Heart right ventricle (tissue), 16 donors: ENCODE measurements around the gene MUC3A. TPM values are rescaled to one million over a fixed set of nuclear protein-coding genes. Genes with fewer than 3 reads are reported as not detected.
"Not testable (repeated sequence)": the region's sequence is repeated elsewhere in the genome, so short reads cannot be mapped to it uniquely, and the experiment has no call there.

Experiments
- ATAC-seq, 8 donors: fragments of 200-7000 bp; cut with Tn5 transposase; one replicate each; pipeline ENCODE4 v1.9.1; 2020; ENCODE audit warnings: mild to moderate bottlenecking in 8 of 8, moderate library complexity in 8 of 8, moderate number of reproducible peaks in 1 of 8
- DNase-seq, 2 donors: peaks; one replicate each; pipeline ENCODE4 v3.0.0-alpha.2; 2020
- H3K27ac ChIP-seq, 10 donors: fragments of 200-600 bp; sonication (generic) in 2 of 10; one replicate each; pipeline versions ENCODE4 v1.5.0 to v1.8.0; 2020 to 2022; ENCODE audit warnings: mild to moderate bottlenecking in 3 of 10
- H3K27me3 ChIP-seq, 7 donors: fragments of 200-600 bp; one replicate each; pipeline ENCODE4 v1.8.0; 2021 to 2022; ENCODE audit warnings: mild to moderate bottlenecking in 2 of 7
- H3K36me3 ChIP-seq, 9 donors: fragments of 200-600 bp; sonication (generic) in 1 of 9; one replicate each; pipeline versions ENCODE4 v1.5.0 to v1.8.0; 2020 to 2022; ENCODE audit warnings: mild to moderate bottlenecking in 2 of 9
- H3K4me1 ChIP-seq, 9 donors: fragments of 200-600 bp; sonication (generic) in 1 of 9; one replicate each; pipeline versions ENCODE4 v1.5.0 to v1.8.0; 2020 to 2022; ENCODE audit warnings: mild to moderate bottlenecking in 4 of 9
- H3K4me3 ChIP-seq, 10 donors: fragments of 200-600 bp; sonication (generic) in 2 of 10; one replicate each; pipeline versions ENCODE4 v1.5.0 to v1.8.0; 2020 to 2022; ENCODE audit warnings: mild to moderate bottlenecking in 7 of 10, moderate library complexity in 2 of 10
- H3K9me3 ChIP-seq, 11 donors: fragments of 200-600 bp in 10 of 11; sonication (generic) in 2 of 11; one replicate each; pipeline versions ENCODE4 v1.5.0 to v1.8.0; 2013 to 2022; ENCODE audit warnings: mild to moderate bottlenecking in 2 of 11, control low read depth in 1 of 11, moderate library complexity in 1 of 11
- WGBS, 2 donors: extraction: QIAGEN DNeasy Blood & Tissue Kit; methylation state at CpG; one replicate each; pipeline ENCODE4 v1.1.7; 2013; ENCODE audit warnings: inconsistent platforms in 1 of 2; 5-methylcytosine and 5-hydroxymethylcytosine counted together
- intact Hi-C, 10 donors: fragments of 100-400 bp; cut with DNase I; formaldehyde crosslinking; loops; one replicate each; pipeline versions ENCODE4 v1.11.1 to v1.14.2; 2022
- polyA plus RNA-seq, 2 donors: library from polyadenylated mRNA; stranded (reverse); fragments of 200-250 nt; gene quantifications; one replicate each; pipeline ENCODE4 v1.2.3, GENCODE V29; 2013
- total RNA-seq, 10 donors: library from RNA; stranded (reverse); fragmentation: NEBNext Ultra II Directional in 3 of 10; extraction: Animal tissue kit (Norgen Biotek cat#: 25700) in 3 of 10; gene quantifications; one replicate each; pipeline versions ENCODE4 v1.2.1 to v1.2.4, GENCODE V29; 2021 to 2023
- TF ChIP-seq, protein P1 (sequence below), 9 donors: fragments of 200-600 bp; sonication (generic) in 2 of 9; IDR thresholded peaks; one replicate each; pipeline versions ENCODE4 v1.5.0 to v1.8.0; 2021 to 2022; ENCODE audit warnings: antibody characterized with exemption in 9 of 9, mild to moderate bottlenecking in 5 of 9, moderate library complexity in 1 of 9
- donor health status: Arrhythmogenic right ventricular cardiomyopathy.
- donor health status: ischemic (EF 13 %, LVEDD 7.1; RV severe dilation, severe dysfunction).
- donor health status: healthy with polysubstance abuse.
- donor health status: DM: no; HTN: yes; CAD: no.
- donor health status: DM: no; HTN: no; CAD: no.
- donor health status: ischemic (EF 25% LVEDD 6.9; RV normal size, moderate dysfunction).
- donor health status: ischemic (EF 25% LVEDD 5.7; RV mildly dilated, moderate dysfunction).
- donor health status: healthy.
- donor health status: DM: yes; HTN: yes; CAD: no.
- donor health status: Ischemic cardiomyopathy.
- donor health status: ischemic (EF 35%, LVEDD 5.7; RV mildly dilated, moderate dysfunction).
- donor health status: nonischemic (EF 11% LVEDD 7.7; RV severe dilation, severe dysfunction).
- donor health status: DM: yes; HTN: yes; CAD: no.
- donor health status: PGD.
- donor health status: ischemic (EF 29% LVEDD 5.4; RV normal size, mild dysfunction).
- donor health status: nonischemic (EF 23%, LVEDD 6.1; RV moderate dilation, normal function).

The MUC3A gene
- total and polyA plus RNA-seq, 12 donors = 0.23 to 3.5 (median 0.75) TPM

DNA sequence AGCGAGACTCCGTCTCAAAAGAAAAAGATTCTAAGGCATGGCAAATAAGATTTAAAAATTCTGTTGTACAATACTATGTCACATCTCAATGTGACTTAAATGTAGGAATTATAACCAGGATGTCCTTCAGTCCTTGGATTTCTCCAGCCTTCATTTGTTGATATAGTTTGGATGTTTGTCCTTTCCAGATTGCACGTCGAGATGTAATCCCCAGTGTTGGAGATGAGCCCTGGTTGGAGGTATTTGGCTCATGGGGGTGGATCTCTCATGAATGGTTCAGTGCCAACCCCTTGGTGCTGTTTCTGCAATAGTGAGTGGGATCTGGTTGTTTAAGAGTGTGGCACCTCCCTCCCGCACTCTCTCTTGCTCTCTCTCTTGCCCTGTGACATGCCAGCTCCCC lies 40.8 kb upstream of the MUC3A start:
- Histone ChIP-seq H3K4me3 (no peak overlapping the region), H3K27me3 (peaks cover 0 to 10% (median 3%) of the 10 kb centered on the region in 7 donors), H3K9me3 (peaks cover 0 to 10% (median 0%) of the 10 kb centered on the region in 11 donors), H3K4me1 (no peaks in the 10 kb centered on the region), H3K27ac (no peak overlapping the region), H3K36me3 (no peaks in the 10 kb centered on the region)
- 92 to 93% methylated on average over 5 of the region's 5 CpGs for WGBS, 2 donors
- DNase-seq (no peak), ATAC-seq (no peak)
- intact Hi-C loops = loop anchor here in 1 of 10 donors (10.0 kb wide), 1 partner anchor 1364 kb away; no protein-coding TSS in a partner anchor
- TF ChIP-seq, protein P1, sequence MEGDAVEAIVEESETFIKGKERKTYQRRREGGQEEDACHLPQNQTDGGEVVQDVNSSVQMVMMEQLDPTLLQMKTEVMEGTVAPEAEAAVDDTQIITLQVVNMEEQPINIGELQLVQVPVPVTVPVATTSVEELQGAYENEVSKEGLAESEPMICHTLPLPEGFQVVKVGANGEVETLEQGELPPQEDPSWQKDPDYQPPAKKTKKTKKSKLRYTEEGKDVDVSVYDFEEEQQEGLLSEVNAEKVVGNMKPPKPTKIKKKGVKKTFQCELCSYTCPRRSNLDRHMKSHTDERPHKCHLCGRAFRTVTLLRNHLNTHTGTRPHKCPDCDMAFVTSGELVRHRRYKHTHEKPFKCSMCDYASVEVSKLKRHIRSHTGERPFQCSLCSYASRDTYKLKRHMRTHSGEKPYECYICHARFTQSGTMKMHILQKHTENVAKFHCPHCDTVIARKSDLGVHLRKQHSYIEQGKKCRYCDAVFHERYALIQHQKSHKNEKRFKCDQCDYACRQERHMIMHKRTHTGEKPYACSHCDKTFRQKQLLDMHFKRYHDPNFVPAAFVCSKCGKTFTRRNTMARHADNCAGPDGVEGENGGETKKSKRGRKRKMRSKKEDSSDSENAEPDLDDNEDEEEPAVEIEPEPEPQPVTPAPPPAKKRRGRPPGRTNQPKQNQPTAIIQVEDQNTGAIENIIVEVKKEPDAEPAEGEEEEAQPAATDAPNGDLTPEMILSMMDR (IDR thresholded peaks at IDR 0.05) = no peak

DNA sequence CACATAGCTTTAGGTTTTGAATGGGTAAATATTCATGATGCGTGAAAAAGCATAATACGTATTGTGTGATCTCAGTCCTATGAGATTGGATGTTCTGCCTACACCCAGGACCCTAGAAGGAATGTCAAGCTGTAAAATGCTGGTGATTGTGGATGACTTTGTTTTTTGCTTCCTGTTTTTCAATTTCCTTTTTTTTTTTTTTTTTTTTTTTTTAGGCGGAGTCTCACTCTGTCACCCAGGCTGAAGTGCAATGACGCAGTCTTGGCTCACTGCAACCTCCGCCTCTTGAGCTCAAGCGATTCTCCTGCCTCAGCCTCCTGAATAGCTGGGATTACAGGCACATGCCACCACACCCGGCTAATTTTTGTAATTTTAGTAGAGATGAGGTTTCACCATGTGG lies 38.9 kb upstream of the MUC3A start:
- H3K27me3 ChIP-seq, intact Hi-C loops, DNase-seq, H3K36me3 ChIP-seq, ATAC-seq, H3K4me1 ChIP-seq, H3K4me3 ChIP-seq: not testable (repeated sequence)
- 66 to 76% methylated on average over 7 of the region's 7 CpGs for WGBS, 2 donors
- peaks cover 0 to 10% (median 0%) of the 10 kb centered on the region in 11 donors for H3K9me3 ChIP-seq
- peak overlapping the region in 1 of 10 donors; percentile 36 for H3K27ac ChIP-seq

DNA sequence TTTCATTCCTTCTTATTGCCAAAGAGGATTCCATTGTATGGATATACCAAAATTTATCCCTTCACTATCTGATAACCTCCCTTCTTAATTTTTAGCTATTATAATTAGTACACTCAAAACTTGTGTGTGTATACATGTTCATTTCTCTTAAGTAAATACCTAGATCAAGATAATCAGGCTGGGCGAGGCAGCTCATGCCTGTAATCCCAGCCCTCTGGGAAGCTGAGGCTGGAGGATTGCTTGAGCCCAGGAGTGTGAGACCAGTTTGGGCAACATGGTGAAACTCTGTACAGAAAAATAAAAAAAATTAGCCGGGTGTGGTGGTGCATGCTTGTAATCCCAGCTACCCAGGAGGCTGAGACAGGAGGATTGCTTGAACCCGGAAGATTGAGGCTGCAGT lies 37.9 kb upstream of the MUC3A start:
- TF ChIP-seq, protein P1 (IDR thresholded peaks at IDR 0.05) = no peak
- Histone ChIP-seq H3K27me3 (peaks cover 0 to 13% (median 6%) of the 10 kb centered on the region in 7 donors), H3K4me3 (no peak overlapping the region), H3K9me3 (peaks cover 0 to 6% (median 0%) of the 10 kb centered on the region in 11 donors), H3K27ac (no peak overlapping the region), H3K36me3 (no peaks in the 10 kb centered on the region), H3K4me1 (peaks cover 0 to 6% (median 0%) of the 10 kb centered on the region in 9 donors)
- ATAC-seq (no peak), DNase-seq (no peak)
- 86 to 87% methylated on average over 3 of the region's 3 CpGs for whole genome bisulfite sequencing, 2 donors
- intact Hi-C loops = no loop called here

DNA sequence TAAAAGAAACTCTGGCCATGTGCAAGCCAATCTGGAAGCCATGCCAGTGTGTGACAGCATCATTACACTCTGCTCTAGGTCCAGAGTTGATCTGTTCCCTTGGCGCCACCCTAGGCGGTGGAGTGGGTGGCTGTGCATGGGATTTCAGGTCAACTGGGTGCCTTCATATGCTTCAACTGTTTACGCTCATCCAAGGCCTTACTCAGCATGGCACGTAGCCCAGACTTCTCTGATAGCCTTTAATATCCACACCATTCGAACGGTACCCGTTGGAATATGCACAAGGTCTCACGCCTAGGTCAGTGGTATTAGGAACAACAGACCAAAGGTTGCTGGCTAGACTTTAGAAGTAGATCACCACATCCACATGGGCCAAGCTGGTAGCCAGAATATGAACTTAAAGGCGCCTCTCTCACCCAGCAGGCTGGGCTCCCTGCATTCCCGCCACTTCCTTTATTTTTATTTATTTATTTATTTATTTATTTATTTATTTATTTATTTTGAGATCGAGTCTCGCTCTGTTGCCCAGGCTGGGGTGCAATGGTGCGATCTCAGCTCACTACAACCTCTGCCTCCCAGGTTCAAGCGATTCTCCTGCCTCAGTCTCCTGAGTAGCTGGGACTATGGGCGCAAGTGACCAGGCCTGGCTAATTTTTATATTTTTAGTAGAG lies 35.0 kb upstream of the MUC3A start:
- H3K4me3 ChIP-seq = no peak overlapping the region
- DNase-seq (no peak), ATAC-seq (peak in 2 of 8 donors; percentile 30 to 39)
- H3K36me3 ChIP-seq = no peaks in the 10 kb centered on the region
- peaks cover 0 to 20% (median 12%) of the 10 kb centered on the region in 7 donors for H3K27me3 ChIP-seq
- TF ChIP-seq, protein P1 (IDR thresholded peaks at IDR 0.05) = no peak
- H3K9me3 ChIP-seq = no peaks in the 10 kb centered on the region
- WGBS, 2 donors = 84 to 85% methylated on average over 15 of the region's 15 CpGs
- intact Hi-C loops = no loop called here
- H3K27ac ChIP-seq = no peak overlapping the region
- peaks cover 0 to 6% (median 0%) of the 10 kb centered on the region in 9 donors for H3K4me1 ChIP-seq

DNA sequence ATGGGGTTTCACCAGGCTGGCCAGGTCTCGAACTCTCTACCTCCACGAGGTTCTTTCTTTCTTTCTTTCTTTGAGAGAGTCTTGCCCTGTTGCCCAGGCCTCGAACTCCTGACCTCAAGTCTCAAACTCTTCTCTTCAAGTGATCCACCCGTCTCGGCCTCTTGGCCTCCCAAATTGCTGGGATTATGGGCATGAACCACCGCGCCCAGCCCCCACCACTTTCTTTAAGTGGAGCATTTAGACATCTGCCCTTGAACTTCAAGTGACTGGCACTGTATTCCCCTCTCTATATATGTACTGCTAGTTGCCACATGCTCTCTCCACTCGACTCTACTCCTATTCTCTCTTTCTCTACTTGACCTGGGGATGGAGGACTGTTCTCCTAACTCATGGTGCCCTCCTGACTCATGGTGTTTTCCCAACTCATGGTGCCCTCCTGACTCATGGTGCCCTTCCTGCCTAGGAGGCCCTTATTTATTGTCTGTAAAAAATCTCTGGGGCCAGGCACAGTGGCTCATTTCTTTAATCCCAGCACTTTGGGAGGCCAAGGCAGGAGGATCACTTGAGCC lies 34.4 kb upstream of the MUC3A start:
- Histone ChIP-seq H3K4me3 (no peak overlapping the region), H3K27me3 (peaks cover 0 to 20% (median 12%) of the 10 kb centered on the region in 7 donors), H3K9me3 (no peaks in the 10 kb centered on the region), H3K4me1 (peaks cover 0 to 6% (median 0%) of the 10 kb centered on the region in 9 donors), H3K36me3 (no peaks in the 10 kb centered on the region), H3K27ac (no peak overlapping the region)
- TF ChIP-seq, protein P1 (IDR thresholded peaks at IDR 0.05) = no peak
- ATAC-seq = no peak
- 86 to 87% methylated on average over 8 of the region's 8 CpGs for WGBS, 2 donors
- DNase-seq = no peak
- intact Hi-C loops = no loop called here

DNA sequence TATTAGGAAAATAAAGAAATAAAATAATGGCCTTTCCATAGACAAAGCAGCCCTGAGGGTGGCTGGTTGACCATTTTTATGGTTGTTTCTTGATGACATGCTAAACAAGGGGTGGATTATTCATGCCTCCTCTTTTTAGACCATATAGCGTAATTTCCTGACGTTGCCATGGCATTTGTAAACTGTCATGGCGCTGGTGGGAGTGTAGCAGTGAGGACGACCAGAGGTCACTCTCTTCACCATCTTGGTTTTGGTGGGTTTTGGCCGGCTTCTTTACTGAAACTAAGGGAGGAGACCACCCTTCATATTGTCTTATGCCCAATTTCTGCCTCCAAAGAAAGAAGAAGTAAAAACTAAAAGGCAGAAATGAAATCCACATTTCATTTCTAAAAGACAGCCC lies 30.0 kb upstream of the MUC3A start:
- ATAC-seq, H3K4me1 ChIP-seq, H3K9me3 ChIP-seq, intact Hi-C loops, H3K36me3 ChIP-seq, H3K4me3 ChIP-seq, H3K27ac ChIP-seq, DNase-seq: not testable (repeated sequence)
- peaks cover 0 to 20% (median 9%) of the 10 kb centered on the region in 7 donors for H3K27me3 ChIP-seq
- 83 to 87% methylated on average over 5 of the region's 5 CpGs for WGBS, 2 donors

DNA sequence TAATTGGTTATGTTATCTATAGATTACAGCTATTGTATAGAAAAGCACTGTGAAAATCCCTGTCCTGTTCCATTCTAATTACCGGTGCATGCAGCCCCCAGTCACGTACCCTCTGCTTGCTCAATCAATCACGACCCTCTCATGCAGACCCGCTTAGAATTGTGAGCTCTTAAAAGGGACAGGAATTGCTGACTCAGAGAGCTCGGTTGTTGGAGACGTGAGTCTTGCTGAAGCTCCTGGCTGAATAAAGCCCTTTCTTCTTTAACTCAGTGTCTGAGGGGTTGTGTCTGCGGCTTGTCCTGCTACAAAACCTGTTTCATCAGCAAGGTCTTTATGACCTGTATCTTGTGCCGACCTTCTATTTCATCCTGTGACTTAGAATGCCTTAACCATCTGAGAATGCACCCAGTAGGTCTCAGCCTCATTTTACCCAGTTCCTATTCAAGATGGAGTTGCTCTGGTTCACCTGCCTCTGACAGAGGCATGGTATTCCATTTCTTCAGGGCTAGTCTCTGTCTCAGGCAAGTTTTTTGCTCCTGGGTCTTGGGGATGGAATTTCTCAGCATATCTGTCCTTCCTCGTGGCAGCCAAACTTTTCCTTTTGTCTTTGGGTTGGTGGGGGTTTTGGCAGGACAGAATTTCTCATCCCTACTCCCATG lies 29.4 kb upstream of the MUC3A start:
- WGBS, 2 donors = 73 to 75% methylated on average over 9 of the region's 9 CpGs
- not testable (repeated sequence) for DNase-seq

More for the DNA sequence above, 29.4 kb upstream of the MUC3A start:
- H3K27me3 ChIP-seq = peaks cover 0 to 20% (median 9%) of the 10 kb centered on the region in 7 donors
- H3K4me3 ChIP-seq, H3K9me3 ChIP-seq, H3K4me1 ChIP-seq, intact Hi-C loops, ATAC-seq, H3K27ac ChIP-seq, H3K36me3 ChIP-seq: not testable (repeated sequence)
